Epithelial cell of prostate (primary cell): ENCODE results near the gene SDSL.

Experiments
- DNase-seq: peaks from one replicate; pipeline ENCODE4 v3.0.0-alpha.2; 2011; ENCODE audit warnings: low read depth, low spot score
- H3K27ac ChIP-seq: fragments of 450-650 bp; 2 replicates; pipeline ENCODE4 v1.5.1; 2017; ENCODE audit warnings: mild to moderate bottlenecking

SDSL gene

DNA sequence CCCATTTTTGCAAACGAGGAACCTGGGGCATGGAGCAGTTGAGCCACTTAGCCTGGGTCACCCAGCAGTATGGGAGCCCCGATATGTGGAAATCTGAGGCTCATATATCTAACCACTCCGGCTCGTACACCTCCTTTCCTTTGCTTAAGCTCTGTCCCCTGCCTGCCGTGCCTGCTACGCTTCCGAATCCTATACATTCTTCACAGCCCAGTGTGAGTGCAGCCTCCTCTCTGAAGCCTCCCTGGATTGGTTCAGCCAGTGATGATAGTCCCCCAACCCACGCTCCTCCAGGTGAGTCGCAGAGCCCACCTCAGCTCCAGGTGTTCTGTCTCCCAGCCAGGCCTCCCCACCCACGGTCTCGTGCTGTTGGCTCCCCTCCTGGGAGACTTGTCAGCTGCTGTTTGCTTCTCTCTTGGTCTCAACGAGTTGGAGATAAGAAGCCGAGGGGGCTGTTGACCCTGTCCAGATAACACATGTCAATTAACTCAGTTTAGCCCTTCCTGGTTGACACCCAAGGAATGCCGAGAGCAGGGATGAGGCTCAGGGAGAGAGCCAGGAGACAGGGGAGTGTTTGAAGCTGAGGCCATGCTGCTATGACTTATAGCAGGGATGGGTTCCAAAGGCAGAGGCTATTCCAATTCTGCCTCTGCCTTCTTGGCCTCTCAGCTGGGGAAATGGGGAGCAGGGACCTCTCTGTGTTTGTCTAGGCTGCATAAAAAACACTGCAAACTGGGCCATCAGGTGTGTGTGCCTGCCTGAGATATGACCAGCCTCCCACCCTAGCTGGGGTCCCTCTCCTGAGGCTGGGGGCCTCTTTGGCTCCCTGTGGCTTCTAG, 19.0 kb downstream of the SDSL start:
- no peak overlapping the region for H3K27ac ChIP-seq
- no peak for DNase-seq

- H3K27ac ChIP-seq: no peak overlapping the region
- no peak for DNase-seq
Observed at GRCh38 chr12:113443030-113443539, 20.9 kb downstream of the SDSL start.

- DNase-seq: no peak
- no peak overlapping the region for H3K27ac ChIP-seq
Observed at GRCh38 chr12:113445544-113446171, 23.5 kb downstream of the SDSL start.

GRCh38 chr12:113448873-113449272, 26.7 kb downstream of the SDSL start:
- H3K27ac ChIP-seq: no peak overlapping the region
- no peak for DNase-seq

DNA sequence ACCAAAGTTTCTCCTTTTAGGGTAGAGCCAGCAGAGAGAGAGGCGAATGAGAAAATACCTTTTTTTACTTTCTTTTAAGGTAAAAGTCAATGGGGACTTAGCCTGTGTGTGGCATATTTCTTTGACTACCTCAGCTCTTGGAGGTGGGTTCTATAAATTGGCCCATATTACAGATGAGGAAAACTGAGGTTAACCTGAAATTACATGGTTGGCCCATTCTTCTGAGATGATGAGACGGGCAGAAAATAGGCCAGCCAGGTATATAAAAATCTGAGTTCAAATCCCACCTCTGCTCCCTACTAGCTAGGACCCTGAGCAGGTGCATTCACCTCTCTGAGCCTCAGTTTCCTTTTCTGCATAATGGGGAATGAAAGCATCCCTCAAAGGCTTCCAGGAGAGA, 27.1 kb downstream of the SDSL start:
- no peak overlapping the region for H3K27ac ChIP-seq
- no peak for DNase-seq

GRCh38 chr12:113449839-113450238, 27.7 kb downstream of the SDSL start:
- H3K27ac ChIP-seq: no peak overlapping the region
- DNase-seq: no peak

GRCh38 chr12:113452458-113452857, 30.3 kb downstream of the SDSL start:
- H3K27ac ChIP-seq: no peak overlapping the region
- no peak for DNase-seq

GRCh38 chr12:113453330-113453729, 31.1 kb downstream of the SDSL start:
- H3K27ac ChIP-seq: no peak overlapping the region
- no peak for DNase-seq

- H3K27ac ChIP-seq: no peak overlapping the region
- no peak for DNase-seq
Observed at GRCh38 chr12:113456199-113456598, 34.0 kb downstream of the SDSL start.

DNA sequence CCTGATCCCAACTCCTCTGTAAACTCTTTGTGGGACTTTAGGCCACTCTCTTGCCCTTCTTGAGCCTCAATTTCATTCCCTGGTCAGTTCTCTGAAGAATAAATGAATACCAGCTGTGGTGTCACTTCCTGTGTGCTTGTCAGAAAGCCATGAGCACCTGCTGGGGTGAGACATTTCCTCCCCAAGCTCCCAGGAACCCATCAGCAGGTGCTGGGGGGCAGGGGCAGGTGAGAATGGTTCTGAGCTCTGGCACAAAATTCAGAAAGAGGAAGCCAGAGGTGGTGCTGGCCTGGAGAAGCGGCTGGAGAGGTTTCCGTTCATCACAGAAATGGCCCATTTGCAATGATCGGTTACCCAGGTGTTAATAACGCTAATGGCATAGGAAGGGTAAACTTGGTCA, 34.6 kb downstream of the SDSL start:
- no peak for DNase-seq
- H3K27ac ChIP-seq: no peak overlapping the region

DNA sequence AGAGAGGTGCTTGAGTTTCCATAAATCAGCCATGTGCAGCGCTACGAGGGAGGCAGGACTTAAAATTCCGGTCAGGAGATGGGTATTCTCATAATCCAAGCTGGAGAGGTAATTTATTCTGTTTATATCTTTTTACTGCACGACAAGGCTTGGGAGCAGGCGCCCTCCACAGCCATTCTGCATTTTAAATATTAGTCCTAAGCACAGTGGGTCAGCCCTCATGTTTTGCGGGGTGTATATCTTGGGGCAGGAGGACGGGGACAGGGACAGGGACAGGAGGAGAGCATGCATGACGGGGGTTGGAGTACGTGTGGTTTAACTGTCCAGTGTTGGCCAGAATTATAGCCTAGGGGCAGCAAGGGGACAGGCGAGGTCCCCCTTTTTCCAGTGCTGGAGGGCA, 35.0 kb downstream of the SDSL start:
- no peak overlapping the region for H3K27ac ChIP-seq
- DNase-seq: no peak

GRCh38 chr12:113457710-113458109, 35.5 kb downstream of the SDSL start:
- DNase-seq: no peak
- no peak overlapping the region for H3K27ac ChIP-seq

GRCh38 chr12:113459981-113460380, 37.8 kb downstream of the SDSL start:
- no peak for DNase-seq
- no peak overlapping the region for H3K27ac ChIP-seq

DNA sequence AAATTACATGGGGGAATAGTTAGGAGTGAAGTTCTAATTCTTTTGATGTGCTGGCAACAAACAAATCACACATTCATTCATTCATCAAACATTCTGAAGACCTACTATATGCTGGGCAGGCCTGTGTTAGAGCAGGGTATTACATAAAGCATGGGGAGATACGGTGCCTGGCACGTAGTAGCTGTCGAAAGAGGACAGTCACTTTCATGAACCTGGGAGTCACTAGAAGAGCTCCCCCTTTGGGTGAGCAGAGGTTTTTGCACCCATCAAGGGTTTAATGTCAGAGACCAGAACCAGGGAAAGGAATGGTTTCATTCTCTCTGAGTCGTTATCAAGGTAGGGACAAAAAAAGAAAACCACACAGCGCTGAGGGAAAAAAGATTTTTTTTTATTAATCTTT, 39.5 kb downstream of the SDSL start:
- no peak for DNase-seq

GRCh38 chr12:113462117-113462774, 40.1 kb downstream of the SDSL start:
- DNase-seq: no peak
- no peak overlapping the region for H3K27ac ChIP-seq

More for the DNA sequence above, 39.5 kb downstream of the SDSL start:
- no peak overlapping the region for H3K27ac ChIP-seq

GRCh38 chr12:113462998-113463745, 41.0 kb downstream of the SDSL start:
- no peak for DNase-seq
- H3K27ac ChIP-seq: no peak overlapping the region

DNA sequence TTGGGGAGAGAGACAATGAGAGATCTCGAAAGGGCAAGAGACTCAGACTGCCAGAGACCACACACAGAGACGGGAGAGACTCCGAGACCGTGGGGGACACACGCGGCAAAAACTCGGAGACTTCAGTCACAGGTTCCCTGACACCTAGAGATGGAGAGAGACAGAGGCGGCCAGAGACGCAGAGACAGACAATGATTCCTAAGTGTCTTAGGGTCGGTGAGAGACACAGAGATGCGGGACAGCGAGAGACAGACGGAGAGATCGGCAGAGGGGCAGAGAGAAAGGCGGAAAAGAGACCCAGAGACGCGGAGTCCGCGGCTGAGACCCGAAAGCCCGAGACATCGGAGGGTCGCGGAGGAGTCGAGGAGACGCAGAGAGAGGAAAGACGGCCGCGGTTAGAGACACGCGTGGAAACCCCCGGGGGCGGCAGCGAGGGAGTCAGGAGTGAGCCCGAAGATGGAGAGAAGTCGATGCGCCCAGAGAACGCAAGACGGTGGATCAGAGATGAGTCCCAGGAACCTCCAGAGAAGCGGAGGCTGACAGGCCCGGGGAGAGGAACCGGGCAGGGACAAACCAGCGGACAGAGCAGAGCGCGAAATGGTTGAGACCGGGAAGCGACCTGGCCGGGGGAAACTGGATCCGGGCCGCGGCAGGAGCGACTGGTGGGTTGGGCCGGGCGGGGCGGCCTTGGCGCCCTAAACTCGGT, 41.7 kb downstream of the SDSL start:
- DNase-seq: no peak
- no peak overlapping the region for H3K27ac ChIP-seq

DNA sequence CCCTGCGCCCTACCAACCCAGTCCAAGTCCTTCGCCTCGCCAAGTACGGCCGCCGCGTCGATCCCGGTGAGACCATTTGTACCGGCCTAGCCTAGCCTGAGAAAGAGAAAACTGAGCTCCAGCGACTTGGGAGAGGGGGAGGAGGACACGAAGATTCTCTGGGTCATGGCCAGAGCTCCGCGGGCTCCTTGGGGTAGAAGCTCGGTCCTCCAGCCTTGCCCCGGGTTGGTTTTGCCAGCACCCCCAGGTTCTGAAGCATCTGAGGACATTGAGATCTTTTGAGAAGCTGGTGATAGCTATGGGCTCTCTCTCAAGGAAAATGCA, 42.2 kb downstream of the SDSL start:
- no peak for DNase-seq
- H3K27ac ChIP-seq: no peak overlapping the region

GRCh38 chr12:113464852-113465719, 42.9 kb downstream of the SDSL start:
- no peak overlapping the region for H3K27ac ChIP-seq
- DNase-seq: no peak
